GM12878 (cell line): ENCODE results near the gene CACNG4. TPM values are rescaled to one million over a fixed set of nuclear protein-coding genes. Genes with fewer than 3 reads are reported as not detected.

Experiments used
- ATAC-seq: fragments of 200-7000 bp; cut with Tn5 transposase; 3 replicates; pipeline ENCODE4 v1.9.1; 2020; ENCODE audit warnings: mild to moderate bottlenecking, moderate library complexity
- BruUV-seq: library from RNA; stranded (reverse); fragments of 400-500 nt; replicated peaks from 2 replicates; lab custom pipeline; 2021; lab: Mats Ljungman, UMichigan
- CTCF ChIA-PET: fragments of 300-600 bp; sonication (Branson Sonifier 250); formaldehyde crosslinking; extraction: SDS; loops from one replicate; lab custom pipeline; 2021; ENCODE audit warnings: inconsistent platforms; lab: Yijun Ruan, JAX
- POLR2A ChIA-PET: fragments of 350-600 bp; formaldehyde crosslinking; extraction: SDS; loops from one replicate; lab custom pipeline; 2021; ENCODE audit warnings: inconsistent platforms; lab: Charles Lee
- RAD21 ChIA-PET: fragments of 300-600 bp; sonication (Branson Sonifier 250); formaldehyde crosslinking; loops from one replicate; lab custom pipeline; 2023; ENCODE audit warnings: antibody characterized with exemption; ENCODE audit not compliant: unreplicated experiment; lab: Charles Lee
- SMC1A ChIA-PET: fragments of 300-600 bp; sonication (Branson Sonifier 250); formaldehyde crosslinking; loops from one replicate; lab custom pipeline; 2023; ENCODE audit not compliant: unreplicated experiment, uncharacterized antibody; lab: Charles Lee
- DNase-seq: peaks from one replicate; pipeline ENCODE4 v3.0.0-alpha.2; 2011; ENCODE audit warnings: low read depth, low spot score
- FAIRE-seq: peaks from 3 replicates; lab custom pipeline; 2011; peaks lifted over from hg19 to GRCh38; lab: Jason Lieb, UNC
- H2AFZ ChIP-seq: 2 replicates; pipeline ENCODE4 v1.6.0; 2011; ENCODE audit warnings: low read depth, low read length, control low read depth; ENCODE audit not compliant: control insufficient read depth
- H3K27ac ChIP-seq: 2 replicates; pipeline ENCODE4 v1.5.1; 2011; ENCODE audit warnings: control low read depth; ENCODE audit not compliant: control insufficient read depth, insufficient read depth
- H3K27me3 ChIP-seq, 2 experiments: replicated peaks in 1 of 2; 2 replicates each; pipeline versions ENCODE4 v1.6.0 to v1.6.1; 2011; ENCODE audit warnings: low read length in 1 of 2; ENCODE audit not compliant: control insufficient read depth in 2 of 2, insufficient read depth in 2 of 2
- H3K36me3 ChIP-seq, 2 experiments: 2 replicates each; pipeline ENCODE4 v1.5.1; 2011; ENCODE audit warnings: low read length in 1 of 2; ENCODE audit not compliant: control insufficient read depth in 2 of 2, insufficient read depth in 2 of 2
- H3K4me1 ChIP-seq: 2 replicates; pipeline ENCODE4 v1.6.1; 2011; ENCODE audit warnings: mild to moderate bottlenecking, low read length, moderate library complexity, mixed read lengths; ENCODE audit not compliant: control insufficient read depth, insufficient read depth
- H3K4me2 ChIP-seq: 2 replicates; pipeline ENCODE4 v1.6.0; 2011; ENCODE audit warnings: control low read depth; ENCODE audit not compliant: control insufficient read depth, insufficient read depth
- H3K4me3 ChIP-seq: fragments of 200-600 bp; sonication (generic); 2 replicates; pipeline ENCODE4 v1.5.1; 2016
- H3K79me2 ChIP-seq: 2 replicates; pipeline ENCODE4 v1.6.0; 2011; ENCODE audit warnings: low read length; ENCODE audit not compliant: control insufficient read depth, insufficient read depth
- H3K9ac ChIP-seq: 2 replicates; pipeline ENCODE4 v1.8.0; 2011; ENCODE audit warnings: low read length, control low read depth, mixed read lengths; ENCODE audit not compliant: control insufficient read depth, insufficient read depth
- H3K9me3 ChIP-seq: replicated peaks from 3 replicates; pipeline ENCODE4 v1.5.1; 2011; ENCODE audit warnings: mild to moderate bottlenecking, low read length; ENCODE audit not compliant: control insufficient read depth, insufficient read depth
- H4K20me1 ChIP-seq: 2 replicates; pipeline ENCODE4 v1.6.0; 2011; ENCODE audit not compliant: control insufficient read depth, insufficient read depth
- EED ChIP-seq: sonication (generic); IDR thresholded peaks from 2 replicates; pipeline ENCODE4 v1.6.1; 2016; ENCODE audit warnings: antibody characterized with exemption, low read depth
- ETV6 ChIP-seq, 2 experiments: fragments of 450-650 bp in 1 of 2; IDR thresholded peaks in 1 of 2; conservative IDR thresholded peaks in 1 of 2; 2 replicates each; pipeline ENCODE4 v1.6.1; 2014; ENCODE audit warnings: antibody characterized with exemption in 1 of 2, borderline replicate concordance in 1 of 2, low read depth in 1 of 2, mild to moderate bottlenecking in 1 of 2, moderate library complexity in 1 of 2
- EZH2 ChIP-seq: IDR thresholded peaks from 2 replicates; pipeline ENCODE4 v1.6.1; 2012; ENCODE audit warnings: low read depth, mild to moderate bottlenecking, control low read depth, inconsistent platforms, low read length, borderline replicate concordance; ENCODE audit not compliant: control insufficient read depth
- GATAD2B ChIP-seq: fragments of 450-650 bp; conservative IDR thresholded peaks from 2 replicates; pipeline ENCODE4 v1.6.1; 2017; ENCODE audit warnings: low read depth, mild to moderate bottlenecking, moderate library complexity
- HSF1 ChIP-seq: fragments of 150-350 bp; IDR thresholded peaks from 2 replicates; pipeline ENCODE4 v1.6.1; 2014; ENCODE audit warnings: mild to moderate bottlenecking, low read depth, low read length
- IKZF2 ChIP-seq, 2 experiments: fragments of 450-650 bp; IDR thresholded peaks; 2 replicates each; pipeline ENCODE4 v1.6.1; 2017; ENCODE audit warnings: mild to moderate bottlenecking in 2 of 2, moderate library complexity in 2 of 2
- KDM1A ChIP-seq: fragments of 200-600 bp; sonication (generic); IDR thresholded peaks from 2 replicates; pipeline ENCODE4 v1.6.1; 2016; ENCODE audit warnings: borderline replicate concordance
- MEF2A ChIP-seq: IDR thresholded peaks from 2 replicates; pipeline ENCODE4 v1.6.1; 2011; ENCODE audit warnings: low read depth, mild to moderate bottlenecking, low read length, moderate library complexity; ENCODE audit not compliant: insufficient read depth
- MYC ChIP-seq: IDR thresholded peaks from 2 replicates; pipeline ENCODE4 v1.6.1; 2011; ENCODE audit warnings: mild to moderate bottlenecking, low read length, moderate library complexity, inconsistent platforms; ENCODE audit not compliant: insufficient read depth, insufficient replicate concordance, insufficient read length, severe bottlenecking
- NFIC ChIP-seq: IDR thresholded peaks from 2 replicates; pipeline ENCODE4 v1.6.1; 2012; ENCODE audit warnings: low read depth, mild to moderate bottlenecking, inconsistent platforms, low read length, moderate library complexity
- NR2C1 ChIP-seq: fragments of 450-650 bp; IDR thresholded peaks from 2 replicates; pipeline ENCODE4 v1.6.1; 2017; ENCODE audit warnings: antibody characterized with exemption, mild to moderate bottlenecking, moderate library complexity
- NRF1 ChIP-seq: conservative IDR thresholded peaks from 2 replicates; pipeline ENCODE4 v1.6.1; 2011; ENCODE audit warnings: mild to moderate bottlenecking, low read depth, low read length, improper control_type of control experiment
- RBBP5 ChIP-seq: fragments of 200-600 bp; sonication (generic); conservative IDR thresholded peaks from 2 replicates; pipeline ENCODE4 v1.6.1; 2016
- RELA ChIP-seq: fragments of 450-650 bp; IDR thresholded peaks from 2 replicates; pipeline ENCODE4 v1.8.0; 2014; ENCODE audit warnings: borderline replicate concordance; ENCODE audit not compliant: partially characterized antibody
- RELB ChIP-seq: fragments of 450-650 bp; IDR thresholded peaks from 2 replicates; pipeline ENCODE4 v1.6.1; 2017; ENCODE audit warnings: low read depth, mild to moderate bottlenecking, moderate library complexity
- SMAD1 ChIP-seq: fragments of 450-650 bp; IDR thresholded peaks from 2 replicates; pipeline ENCODE4 v1.6.1; 2018; ENCODE audit warnings: mild to moderate bottlenecking, low read depth; ENCODE audit not compliant: partially characterized antibody
- ZSCAN29 ChIP-seq: fragments of 450-650 bp; IDR thresholded peaks from 2 replicates; pipeline ENCODE4 v1.6.1; 2017; ENCODE audit warnings: mild to moderate bottlenecking, moderate library complexity
- WGBS: methylation state at CpG from one replicate; pipeline ENCODE4 v1.1.6; 2016; ENCODE audit warnings: low lambda C conversion rate; ENCODE audit not compliant: insufficient replicate concordance, insufficient coverage; ENCODE audit errors: missing lambda C conversion rate; 5-methylcytosine and 5-hydroxymethylcytosine counted together
- in situ Hi-C: fragments of 300-500 bp; cut with MboI; formaldehyde crosslinking; loops from 9 replicates; pipeline ENCODE4 v1.14.3; 2018; ENCODE audit warnings: mixed read lengths
- intact Hi-C: fragments of 100-400 bp; cut with micrococcal nuclease; formaldehyde crosslinking; loops from one replicate; pipeline ENCODE4 v1.14.2; 2022; ENCODE audit not compliant: unreplicated experiment
- polyA plus RNA-seq, 11 experiments: library from polyadenylated mRNA; depleted of rRNA in 4 of 11; unstranded in 6 of 11; stranded (reverse) in 5 of 11; fragments of >200 nt; fragmentation: Nextera tagmentation in 4 of 11; fragmentation: Illumina TruSeq in 1 of 11; extraction: Ambion mirVana in 4 of 11; extraction: Trizol in 1 of 11; gene quantifications; 1 replicate in 1 of 11; 2 replicates in 10 of 11; pipeline versions ENCODE4 v1.2.1 to v1.2.3, GENCODE V29; 2011 to 2016; ENCODE audit warnings: inconsistent platforms in 2 of 11, missing spikeins in 2 of 11, low read depth in 1 of 11
- total RNA-seq, 4 experiments: library from RNA; depleted of rRNA in 3 of 4; stranded (reverse); fragments of >200 nt in 3 of 4; fragmentation: Illumina TruSeq in 1 of 4; extraction: Trizol in 1 of 4; gene quantifications; 2 replicates each; pipeline versions ENCODE4 v1.2.1 to v1.2.3, GENCODE V29; 2013 to 2021
- TF ChIP-seq, protein P1 (sequence below): fragments of 450-650 bp; IDR thresholded peaks from 2 replicates; pipeline ENCODE4 v1.6.1; 2016; ENCODE audit warnings: mild to moderate bottlenecking

Gene CACNG4
- total and polyA plus RNA-seq, 10 of the 15 experiments (the other 5 are each of a cell fraction or from before 2014, with no cell fraction given): 0.08 TPM; not detected in 8

DNA sequence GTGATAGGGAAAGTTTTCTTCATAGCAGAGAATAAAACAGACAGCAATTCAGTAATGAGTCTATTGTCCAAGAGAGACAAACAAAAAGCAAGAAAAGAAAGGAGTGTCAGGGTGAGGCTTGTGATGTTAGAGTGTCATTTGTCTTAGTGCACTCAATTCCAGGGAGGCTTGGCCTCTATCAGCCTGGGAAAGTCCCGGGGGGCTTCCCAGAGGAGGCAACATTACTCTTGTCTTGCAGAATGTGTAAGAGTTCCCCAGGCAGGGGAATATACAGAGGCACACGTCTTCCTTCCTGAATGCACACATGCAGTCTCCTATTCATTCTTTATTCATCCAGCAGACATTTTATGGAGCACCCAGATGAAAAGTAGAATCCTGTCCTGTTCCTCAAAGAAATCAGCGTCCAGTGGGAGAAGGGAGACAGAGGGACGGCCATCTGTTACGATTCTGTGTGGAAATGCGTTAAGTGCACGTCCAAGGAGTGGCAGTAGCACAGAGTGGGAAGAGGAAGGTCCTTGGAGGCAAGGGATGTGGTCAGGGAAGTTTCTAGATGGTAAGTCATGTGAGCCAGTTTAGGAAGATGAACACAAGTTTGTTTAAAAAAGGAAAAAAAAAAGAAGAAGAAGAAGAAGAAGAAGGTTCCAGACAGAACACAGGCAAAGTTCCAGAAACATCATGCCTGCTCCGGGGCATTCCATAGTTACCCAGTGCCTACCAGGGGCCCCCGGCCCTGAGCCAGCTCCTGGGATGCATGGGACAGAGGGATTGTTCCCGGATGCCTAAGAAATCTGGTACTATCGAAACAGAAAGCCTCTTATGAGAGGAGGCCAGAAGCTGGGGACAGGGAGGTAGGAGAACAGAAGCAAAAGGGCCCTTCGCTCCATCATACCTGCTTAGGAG is 21.1 kb downstream of the CACNG4 start:
- H3K27ac ChIP-seq: peak overlapping the region; percentile 22; the same call in 1 of the 2 replicates
- H3K9me3 ChIP-seq: no peaks in the 10 kb centered on the region
- FAIRE-seq (peak; percentile 13), ATAC-seq (peak; percentile 92), DNase-seq (peak; percentile 20)
- ChIA-PET CTCF (interaction anchor here (0.9 to 1.0 kb wide), 2 partner anchors 67 to 96 kb away, joined by 3 read pairs; no protein-coding TSS in a partner anchor), RAD21 (interaction anchor here (0.5 to 0.9 kb wide), 2 partner anchors 96 to 379 kb away, joined by 3 to 5 read pairs; no protein-coding TSS in a partner anchor), POLR2A (no interaction called here), SMC1A (interaction anchor here (1.7 kb wide), 2 partner anchors 57 to 96 kb away, joined by 3 to 4 read pairs; no protein-coding TSS in a partner anchor)
- BruUV-seq: TSS peak; percentile 66
- H4K20me1 ChIP-seq: no peaks in the 10 kb centered on the region
- H3K79me2 ChIP-seq: no peaks in the 10 kb centered on the region
- intact Hi-C loops: no loop called here
- H3K4me2 ChIP-seq: peak overlapping the region; percentile 47
- H3K4me3 ChIP-seq: no peak overlapping the region
- H3K4me1 ChIP-seq: peaks cover 17% of the 10 kb centered on the region
- 34% methylated on average over 12 of the region's 12 CpGs for WGBS
- H2AFZ ChIP-seq: peak overlapping the region; percentile 31
- in situ Hi-C loops: no loop called here
- H3K36me3 ChIP-seq: no peaks in the 10 kb centered on the region
- H3K27me3 ChIP-seq: peaks cover 0 to 5% of the 10 kb centered on the region in 2 experiments; a peak in 1 of 4 replicates
- no peak overlapping the region for H3K9ac ChIP-seq
- TF ChIP-seq, protein P1, sequence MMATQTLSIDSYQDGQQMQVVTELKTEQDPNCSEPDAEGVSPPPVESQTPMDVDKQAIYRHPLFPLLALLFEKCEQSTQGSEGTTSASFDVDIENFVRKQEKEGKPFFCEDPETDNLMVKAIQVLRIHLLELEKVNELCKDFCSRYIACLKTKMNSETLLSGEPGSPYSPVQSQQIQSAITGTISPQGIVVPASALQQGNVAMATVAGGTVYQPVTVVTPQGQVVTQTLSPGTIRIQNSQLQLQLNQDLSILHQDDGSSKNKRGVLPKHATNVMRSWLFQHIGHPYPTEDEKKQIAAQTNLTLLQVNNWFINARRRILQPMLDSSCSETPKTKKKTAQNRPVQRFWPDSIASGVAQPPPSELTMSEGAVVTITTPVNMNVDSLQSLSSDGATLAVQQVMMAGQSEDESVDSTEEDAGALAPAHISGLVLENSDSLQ: 0 out of 2 replicates have a peak, but pooled peaks have one; percentile 18
- TF ChIP-seq RBBP5 (no peak), SMAD1 (no peak), MEF2A (no peak), ETV6 (conservative IDR thresholded peaks at IDR 0.05 in 1 of 2, IDR thresholded peaks at IDR 0.05 in 1 of 2; ENCODE audit: borderline replicate concordance in 1 of 2, low read depth in 1 of 2) (0 out of 4 replicates have a peak, but pooled peaks of 1 of the 2 experiments have one; percentile 35), NR2C1 (no peak), EZH2 (no peak), RELB (0 out of 2 replicates have a peak, but pooled peaks have one; percentile 24), GATAD2B (no peak), NRF1 (no peak), MYC (no peak), HSF1 (peak; percentile 81; the same call in 1 of the 2 replicates), RELA (peak; percentile 92), NFIC (peak; percentile 24; the same call in 1 of the 2 replicates), IKZF2 (IDR thresholded peaks at IDR 0.05) (no peak), EED (peak; percentile 71), ZSCAN29 (no peak), KDM1A (no peak)
